ENCODE measurements around the gene SLAMF8. TPM values are rescaled to one million over a fixed set of nuclear protein-coding genes. Genes with fewer than 3 reads are reported as not detected.

The SLAMF8 gene
- polyA plus RNA-seq, 3 donors, result 0.61 to 1.4 (median 0.78) TPM

DNA sequence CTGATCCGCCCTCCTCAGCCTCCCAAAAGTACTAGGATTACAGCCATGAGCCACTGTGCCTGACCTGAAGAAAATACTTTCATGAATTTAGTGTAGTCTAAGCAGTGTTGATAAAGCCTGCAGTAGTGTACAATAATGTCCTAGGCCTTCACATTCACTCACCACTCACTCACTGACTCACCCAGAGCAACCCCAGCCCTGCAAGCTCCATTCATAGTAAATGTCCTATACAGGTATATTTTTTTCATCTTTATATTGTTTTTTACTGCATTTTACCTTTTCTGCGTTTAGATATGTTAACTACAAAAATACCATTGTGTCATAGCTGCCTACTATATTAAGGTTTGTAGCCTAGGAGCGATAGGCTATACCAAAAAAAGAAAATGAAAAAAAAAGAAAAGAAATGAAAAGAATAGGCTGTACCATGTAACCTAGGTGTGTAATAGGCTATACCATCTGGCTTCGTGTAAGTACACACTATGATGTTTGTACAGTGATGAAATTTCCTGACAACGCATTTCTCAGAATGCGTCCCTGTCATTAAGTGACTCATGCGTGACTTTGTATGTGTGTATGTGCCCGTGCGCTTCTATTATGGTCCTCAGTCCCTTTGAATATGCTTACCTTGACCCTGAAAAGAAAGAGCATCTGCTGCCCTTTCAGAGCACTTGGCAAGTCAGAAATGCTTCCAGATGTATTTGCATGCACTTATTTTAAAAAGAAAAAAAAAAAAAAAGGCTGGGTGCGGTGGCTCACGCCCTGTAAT lies 9.2 kb upstream of the SLAMF8 start:
- DNase-seq (ENCODE audit: low read depth in 3 of 3, low spot score in 2 of 3), result no peak

DNA sequence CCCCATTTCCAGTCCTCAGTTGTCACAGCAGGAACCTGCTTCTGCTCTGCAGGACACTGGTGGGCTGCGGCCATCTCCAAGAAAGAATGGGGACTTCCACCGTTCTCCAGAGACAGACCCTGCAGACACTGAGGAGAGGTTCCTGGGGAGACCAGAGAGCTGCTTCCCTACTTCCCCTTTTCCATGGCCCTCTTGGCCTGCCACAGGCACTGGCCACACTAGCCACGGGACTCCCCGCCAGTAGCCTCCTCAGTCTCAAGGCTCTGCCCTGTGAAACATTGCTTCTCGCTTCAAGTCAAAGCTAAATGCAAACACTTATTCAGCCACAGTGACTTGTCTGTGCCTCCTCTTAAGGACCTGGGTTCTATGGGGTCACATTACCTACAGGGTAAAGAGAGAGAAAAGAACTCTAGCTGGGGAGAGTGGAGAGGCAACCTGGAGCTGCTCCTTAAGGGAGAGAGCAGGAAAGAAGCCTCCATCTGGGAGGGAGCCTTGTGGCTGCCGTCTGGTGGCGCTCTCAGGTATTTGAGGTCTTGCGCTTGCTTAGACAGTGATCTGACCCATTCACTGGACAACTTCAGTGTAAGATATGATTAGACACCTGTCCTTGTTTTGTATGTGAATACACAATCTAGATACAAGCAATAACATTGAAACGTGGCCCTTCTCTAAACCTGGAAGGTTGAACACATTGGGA lies 5.4 kb upstream of the SLAMF8 start:
- DNase-seq (ENCODE audit: low read depth in 3 of 3, low spot score in 2 of 3), result no peak

DNA sequence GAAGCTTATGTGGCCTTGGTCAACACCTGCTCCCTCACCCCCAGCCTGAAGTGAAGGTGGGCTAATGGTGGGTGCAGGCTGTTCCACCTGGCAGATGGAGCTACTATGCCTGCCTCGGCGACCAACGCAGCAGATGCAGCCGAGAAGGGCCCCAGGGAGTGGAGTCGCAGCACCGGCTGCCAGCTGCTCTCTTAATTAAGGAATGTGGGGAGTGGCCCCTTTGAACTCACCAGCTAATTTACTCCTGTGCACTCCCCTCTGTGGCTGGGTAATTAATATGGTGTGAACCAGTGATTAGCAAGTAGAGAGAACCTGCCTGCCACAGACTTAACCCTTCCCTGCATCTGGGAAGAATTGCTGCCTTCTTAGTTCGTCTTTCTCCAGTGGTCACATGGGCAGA lies 3.3 kb upstream of the SLAMF8 start:
- DNase-seq (ENCODE audit: low read depth in 3 of 3, low spot score in 2 of 3), result no peak

DNA sequence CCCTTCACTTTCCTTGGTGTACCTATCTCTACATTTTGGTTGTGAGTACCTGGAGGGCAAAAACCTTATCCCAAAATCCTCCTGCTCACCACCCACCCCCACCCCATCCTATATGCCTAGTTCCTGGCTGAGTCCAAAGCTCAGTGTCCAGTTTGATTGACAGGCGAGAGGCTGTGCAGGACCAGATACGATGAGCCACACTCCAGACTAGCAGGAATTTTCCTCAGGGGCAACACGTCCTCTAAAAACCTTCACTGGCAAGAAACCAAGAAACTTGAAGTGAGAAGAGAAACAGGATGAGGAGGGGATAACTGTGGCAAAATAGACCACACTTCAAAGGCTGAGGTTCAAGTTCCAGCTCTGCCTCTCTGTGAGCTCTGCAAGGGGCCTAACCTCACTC lies 1.1 kb upstream of the SLAMF8 start:
- no peak for DNase-seq (ENCODE audit: low read depth in 3 of 3, low spot score in 2 of 3)

DNA sequence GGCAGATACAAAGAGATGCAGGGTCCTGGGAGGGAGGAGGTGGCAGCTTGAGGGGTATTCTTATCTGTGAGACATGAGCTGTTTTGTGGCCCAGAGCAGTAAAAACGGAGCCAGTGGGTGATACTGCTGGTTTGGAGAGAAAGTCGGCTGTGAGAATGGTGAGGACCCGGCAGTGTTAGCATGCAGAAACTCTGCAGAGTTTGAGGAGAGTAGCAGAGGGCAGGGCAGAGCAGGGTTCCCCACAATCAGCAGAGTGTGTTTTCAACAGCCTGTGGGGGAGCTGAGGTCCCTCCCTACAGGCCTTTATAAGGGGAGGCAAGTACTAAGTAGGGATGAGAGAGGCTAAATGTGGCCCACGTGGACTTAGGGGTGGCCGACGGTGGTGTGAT lies 423 bp downstream of the SLAMF8 start:
- DNase-seq (ENCODE audit: low read depth in 3 of 3, low spot score in 2 of 3), result no peak

DNA sequence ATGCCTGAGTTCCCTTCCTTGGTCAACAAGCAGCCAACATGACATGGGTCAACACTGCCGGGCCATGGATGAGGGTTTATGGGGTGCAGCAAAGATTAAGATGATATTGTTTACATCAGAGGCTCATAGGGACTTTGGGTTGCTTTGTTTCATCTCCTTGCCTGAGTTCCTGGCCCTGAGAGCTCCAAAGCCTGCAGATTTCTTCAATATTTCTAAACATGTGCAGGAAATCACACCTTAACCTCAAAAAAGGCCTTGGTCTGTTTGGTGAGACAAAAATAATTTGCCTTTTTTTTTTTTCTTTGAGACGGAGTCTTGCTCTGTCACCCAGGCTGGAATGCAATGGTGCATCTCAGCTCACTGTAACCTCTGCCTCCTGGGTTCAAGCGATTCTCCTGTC lies 876 bp downstream of the SLAMF8 start:
- DNase-seq (ENCODE audit: low read depth in 3 of 3, low spot score in 2 of 3), result no peak

DNA sequence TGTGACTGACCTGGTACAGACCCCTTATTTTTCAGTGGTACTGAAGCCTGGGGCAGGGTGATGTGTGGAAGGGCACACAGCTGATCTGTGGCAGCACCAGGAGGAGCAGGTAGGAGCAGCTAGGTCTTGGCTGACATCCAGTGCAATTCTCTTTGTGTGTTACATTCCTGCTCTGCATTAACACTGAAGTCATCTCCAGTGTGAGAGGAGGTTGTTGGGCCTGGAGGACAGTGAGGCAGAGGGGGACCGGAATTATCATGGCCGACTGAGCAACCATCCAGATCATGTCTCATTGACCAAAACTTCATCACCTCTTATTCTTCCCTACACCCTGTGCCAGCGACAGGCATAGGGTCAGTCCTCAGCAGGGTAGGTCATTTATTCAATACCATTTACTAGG lies 1.5 kb downstream of the SLAMF8 start:
- no peak for DNase-seq (ENCODE audit: low read depth in 3 of 3, low spot score in 2 of 3)

DNA sequence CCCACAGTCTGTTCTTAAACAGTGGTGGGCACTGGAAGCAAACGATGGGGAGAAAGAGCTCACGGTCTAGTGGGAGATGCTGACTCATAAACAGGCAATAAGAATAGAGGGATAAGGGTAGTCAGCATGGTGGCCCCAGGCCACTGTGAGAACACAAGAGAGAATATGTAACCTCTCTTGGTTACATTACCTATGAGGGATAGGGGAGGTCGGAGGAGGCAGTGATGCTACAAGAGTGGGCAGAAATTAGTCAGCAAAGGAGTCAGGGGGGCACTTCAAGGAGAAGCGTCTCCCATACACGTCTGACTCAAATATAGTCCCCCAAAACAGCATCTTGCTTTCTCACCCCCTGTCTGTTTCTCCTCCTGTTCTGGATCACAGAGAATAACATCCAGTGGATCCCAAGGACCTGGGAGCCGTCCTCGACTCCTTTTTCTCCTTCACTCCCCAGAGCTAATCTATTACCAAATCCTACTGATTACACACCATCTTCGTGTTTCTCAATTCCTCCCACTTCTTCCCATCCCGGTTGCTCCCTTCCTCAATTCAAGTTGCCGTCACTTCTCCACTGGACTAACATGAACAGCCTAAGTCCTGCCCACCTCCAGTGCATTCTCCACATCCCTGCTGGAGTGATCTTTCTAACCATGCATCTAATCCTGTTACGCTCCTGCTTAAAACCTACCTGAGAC lies 2.1 kb downstream of the SLAMF8 start:
- DNase-seq (ENCODE audit: low read depth in 3 of 3, low spot score in 2 of 3), result no peak

DNA sequence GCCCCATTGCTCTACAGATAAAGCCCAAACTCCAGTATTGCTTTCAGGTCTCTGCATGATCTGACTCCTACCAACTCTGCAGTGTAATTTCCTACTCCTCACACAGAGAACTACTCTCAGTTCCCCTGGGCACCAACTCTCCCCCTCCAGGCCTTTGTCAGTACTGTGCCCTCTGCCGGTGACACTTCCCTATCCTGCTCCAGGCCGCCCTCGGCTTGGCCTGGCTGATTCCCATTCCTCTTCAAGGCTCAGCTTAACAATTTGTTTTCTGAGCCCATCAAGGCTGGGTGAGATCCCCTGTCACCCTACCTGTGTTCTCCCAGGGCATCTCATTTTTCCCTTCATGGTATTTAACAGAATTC lies 2.6 kb downstream of the SLAMF8 start:
- no peak for DNase-seq (ENCODE audit: low read depth in 3 of 3, low spot score in 2 of 3)

DNA sequence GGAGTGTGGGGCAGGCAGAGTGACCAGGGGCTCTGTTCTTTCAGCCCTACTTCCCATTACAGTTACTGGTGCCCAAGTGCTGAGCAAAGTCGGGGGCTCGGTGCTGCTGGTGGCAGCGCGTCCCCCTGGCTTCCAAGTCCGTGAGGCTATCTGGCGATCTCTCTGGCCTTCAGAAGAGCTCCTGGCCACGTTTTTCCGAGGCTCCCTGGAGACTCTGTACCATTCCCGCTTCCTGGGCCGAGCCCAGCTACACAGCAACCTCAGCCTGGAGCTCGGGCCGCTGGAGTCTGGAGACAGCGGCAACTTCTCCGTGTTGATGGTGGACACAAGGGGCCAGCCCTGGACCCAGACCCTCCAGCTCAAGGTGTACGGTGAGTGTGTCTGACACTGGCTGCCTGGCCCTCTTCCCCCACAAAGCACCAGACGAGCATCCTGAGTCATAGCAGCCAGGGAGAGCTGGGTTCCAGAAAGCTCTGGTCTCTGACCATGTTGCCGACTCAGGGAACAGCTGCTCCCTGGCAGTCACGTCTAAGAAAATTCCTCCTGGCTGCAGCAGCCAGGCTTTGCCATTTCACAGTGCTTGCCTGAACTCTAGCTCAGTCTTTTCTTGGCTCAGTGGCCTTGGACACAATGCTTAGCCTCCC lies 3.3 kb downstream of the SLAMF8 start:
- no peak for DNase-seq (ENCODE audit: low read depth in 3 of 3, low spot score in 2 of 3)

DNA sequence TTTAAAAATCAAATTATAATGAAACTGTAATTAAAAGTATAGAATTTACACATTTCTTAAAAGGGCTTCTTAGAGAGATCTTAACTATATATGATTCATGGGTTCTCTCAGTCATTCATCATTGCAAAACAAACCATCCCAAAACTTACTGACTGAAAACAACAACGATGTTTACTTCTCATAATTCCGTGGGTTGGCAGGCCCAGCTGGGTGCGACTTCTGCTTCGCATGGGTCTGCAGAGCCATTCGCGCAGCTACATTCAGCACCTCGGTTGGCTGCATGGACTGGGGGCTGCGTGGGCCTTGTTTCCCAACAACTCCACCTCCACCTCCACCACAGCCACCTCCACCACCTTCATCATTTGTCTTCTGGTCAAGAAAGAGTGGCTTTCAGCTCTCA lies 4.0 kb downstream of the SLAMF8 start:
- DNase-seq (ENCODE audit: low read depth in 3 of 3, low spot score in 2 of 3), result no peak

DNA sequence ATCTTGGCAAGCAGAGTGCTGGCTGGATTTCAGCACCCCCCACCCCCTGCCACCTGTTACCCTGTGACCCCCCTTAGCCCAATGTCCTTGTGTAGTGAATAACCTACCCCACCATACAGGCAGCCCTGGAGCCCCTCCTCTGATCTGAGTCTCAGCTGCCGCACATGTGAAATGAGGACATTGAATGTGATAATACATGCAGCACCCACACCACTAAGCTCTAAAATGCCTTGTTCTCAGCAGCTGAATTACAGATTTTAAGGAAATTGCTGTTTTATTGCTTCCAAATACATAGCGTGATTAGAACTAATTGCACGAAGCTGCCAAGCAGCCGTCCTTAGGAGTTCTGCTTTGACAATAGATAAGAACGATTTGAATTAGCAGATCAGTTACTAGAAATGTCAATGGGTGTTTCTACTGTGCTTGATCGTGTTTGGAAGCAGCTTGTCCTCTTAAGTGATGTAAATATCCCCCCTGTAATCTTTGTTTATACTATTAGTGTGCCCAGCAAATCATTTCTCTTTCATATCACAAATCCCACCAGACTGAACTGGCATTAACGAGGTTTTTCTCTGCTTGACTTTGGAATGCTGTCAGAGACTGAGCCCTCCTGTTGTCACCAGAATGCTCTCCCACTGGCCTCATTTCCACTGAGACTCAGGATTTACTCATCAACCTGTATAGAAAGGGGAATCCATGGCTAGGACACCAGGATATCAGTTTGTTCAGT lies 4.9 kb downstream of the SLAMF8 start:
- no peak for DNase-seq (ENCODE audit: low read depth in 3 of 3, low spot score in 2 of 3)

DNA sequence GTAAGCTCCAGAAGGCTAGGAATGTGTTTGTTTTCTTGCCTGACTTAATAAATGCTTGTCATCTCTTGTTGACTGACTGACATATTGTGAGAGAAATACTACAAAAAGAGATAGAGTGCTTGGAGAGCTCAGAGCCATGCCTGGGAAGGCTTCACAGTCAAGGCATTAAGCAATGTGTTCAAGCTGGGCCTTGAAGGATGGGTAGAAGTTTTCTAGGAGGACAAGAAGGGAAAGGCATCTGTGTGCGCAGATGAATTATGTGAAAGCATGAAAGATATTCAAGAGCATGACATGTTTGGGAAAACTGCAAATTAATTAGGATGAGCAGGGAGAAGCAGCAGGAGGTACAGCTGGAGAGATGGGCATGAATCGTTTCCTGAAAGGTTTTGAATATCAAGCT lies 5.6 kb downstream of the SLAMF8 start:
- DNase-seq (ENCODE audit: low read depth in 3 of 3, low spot score in 2 of 3), result no peak

DNA sequence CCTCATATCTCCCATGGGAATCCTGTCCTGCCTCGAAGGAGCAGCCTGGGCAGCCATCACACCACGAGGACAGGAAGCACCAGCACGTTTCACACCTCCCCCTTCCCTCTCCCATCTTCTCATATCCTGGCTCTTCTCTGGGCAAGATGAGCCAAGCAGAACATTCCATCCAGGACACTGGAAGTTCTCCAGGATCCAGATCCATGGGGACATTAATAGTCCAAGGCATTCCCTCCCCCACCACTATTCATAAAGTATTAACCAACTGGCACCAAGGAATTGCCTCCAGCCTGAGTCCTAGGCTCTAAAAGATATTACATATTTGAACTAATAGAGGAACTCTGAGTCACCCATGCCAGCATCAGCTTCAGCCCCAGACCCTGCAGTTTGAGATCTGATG lies 8.7 kb downstream of the SLAMF8 start:
- DNase-seq (ENCODE audit: low read depth in 3 of 3, low spot score in 2 of 3), result no peak

DNA sequence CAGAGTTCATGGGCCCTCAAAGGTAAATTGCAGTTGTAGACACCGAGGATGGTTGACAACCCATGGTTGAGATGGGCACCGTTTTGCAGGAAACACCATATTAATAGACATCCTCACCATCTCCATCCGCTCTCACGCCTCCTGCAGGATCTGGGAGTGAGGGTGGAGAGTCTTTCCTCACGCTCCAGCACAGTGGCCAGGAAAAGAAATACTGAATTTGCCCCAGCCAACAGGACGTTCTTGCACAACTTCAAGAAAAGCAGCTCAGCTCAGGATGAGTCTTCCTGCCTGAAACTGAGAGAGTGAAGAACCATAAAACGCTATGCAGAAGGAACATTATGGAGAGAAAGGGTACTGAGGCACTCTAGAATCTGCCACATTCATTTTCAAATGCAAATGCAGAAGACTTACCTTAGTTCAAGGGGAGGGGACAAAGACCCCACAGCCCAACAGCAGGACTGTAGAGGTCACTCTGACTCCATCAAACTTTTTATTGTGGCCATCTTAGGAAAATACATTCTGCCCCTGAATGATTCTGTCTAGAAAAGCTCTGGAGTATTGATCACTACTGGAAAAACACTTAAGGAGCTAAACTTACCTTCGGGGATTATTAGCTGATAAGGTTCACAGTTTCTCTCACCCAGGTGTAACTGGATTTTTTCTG lies 9.3 kb downstream of the SLAMF8 start:
- no peak for DNase-seq (ENCODE audit: low read depth in 3 of 3, low spot score in 2 of 3)

DNA sequence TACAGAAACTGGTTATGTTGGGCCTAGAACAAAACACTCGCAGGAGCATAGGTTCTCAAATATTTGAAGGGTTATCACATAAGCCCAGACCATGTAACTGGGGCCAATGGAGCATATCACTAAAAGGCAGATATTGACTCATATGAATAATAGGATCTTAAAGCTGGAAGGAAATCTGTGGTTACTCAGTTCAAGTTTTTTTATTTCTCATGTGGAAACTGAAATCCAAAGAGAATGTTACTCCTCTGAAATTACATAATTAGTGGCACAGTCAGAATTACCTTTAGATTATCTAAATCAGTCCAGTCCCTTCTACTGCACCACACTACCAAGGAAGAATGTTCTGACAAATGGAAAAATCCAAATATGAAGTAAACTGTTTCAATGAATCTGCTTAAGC lies 12.0 kb downstream of the SLAMF8 start:
- no peak for DNase-seq (ENCODE audit: low read depth in 3 of 3, low spot score in 2 of 3)

DNA sequence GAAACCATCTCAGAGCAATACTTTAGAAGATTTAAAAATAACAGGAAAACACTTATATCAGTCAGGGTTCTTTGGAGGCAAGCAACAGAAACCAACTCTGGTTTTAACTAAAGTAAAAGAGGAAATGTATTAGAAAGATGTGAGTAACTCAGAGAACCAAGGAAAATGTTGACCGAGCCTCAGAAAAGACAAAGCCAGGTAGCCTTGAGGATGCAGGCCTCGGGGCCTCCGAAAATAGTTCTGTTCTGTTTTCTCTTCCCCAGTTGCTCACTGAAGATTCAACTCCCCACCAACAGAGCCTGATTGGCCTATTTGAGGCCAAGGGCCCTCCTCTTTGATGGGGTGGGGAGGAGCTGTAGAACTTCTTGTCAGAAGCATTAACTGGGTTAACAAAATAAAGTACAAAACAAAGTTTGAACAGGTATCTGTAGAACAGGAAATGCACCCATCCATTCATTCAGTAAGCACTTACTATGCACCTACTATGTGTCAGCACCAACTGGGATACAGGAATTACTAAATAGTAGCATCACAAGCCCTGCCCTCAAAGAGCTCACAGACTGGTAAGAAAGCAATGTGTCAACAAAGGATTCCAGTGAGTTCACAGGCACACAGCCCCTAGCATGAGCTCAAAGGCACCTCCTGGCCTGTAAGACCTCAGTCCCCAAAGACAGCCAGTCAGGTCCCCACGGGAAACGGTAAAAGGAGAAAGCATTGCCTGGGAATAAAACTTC lies 12.6 kb downstream of the SLAMF8 start:
- no peak for DNase-seq (ENCODE audit: low read depth in 3 of 3, low spot score in 2 of 3)

DNA sequence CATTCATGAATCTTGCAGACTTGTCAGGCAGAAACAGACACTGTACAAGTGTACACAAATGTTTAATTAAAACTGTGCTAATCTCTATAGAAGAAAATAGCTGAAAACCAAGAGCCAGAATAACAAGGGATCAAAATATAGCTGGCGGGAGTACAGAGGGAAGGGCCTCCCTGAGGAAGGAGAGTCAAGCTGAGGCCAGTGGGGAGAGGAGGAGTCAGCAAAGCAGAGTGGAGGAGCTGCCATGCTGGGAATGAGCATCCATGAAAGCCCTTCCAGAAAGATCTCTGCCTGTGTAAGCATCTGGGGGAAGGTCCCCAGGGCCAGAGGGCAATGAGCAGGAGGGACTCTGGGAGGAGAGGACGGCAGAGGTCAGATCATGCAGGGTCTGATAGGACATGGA lies 15.1 kb downstream of the SLAMF8 start:
- no peak for DNase-seq (ENCODE audit: low read depth in 3 of 3, low spot score in 2 of 3)

DNA sequence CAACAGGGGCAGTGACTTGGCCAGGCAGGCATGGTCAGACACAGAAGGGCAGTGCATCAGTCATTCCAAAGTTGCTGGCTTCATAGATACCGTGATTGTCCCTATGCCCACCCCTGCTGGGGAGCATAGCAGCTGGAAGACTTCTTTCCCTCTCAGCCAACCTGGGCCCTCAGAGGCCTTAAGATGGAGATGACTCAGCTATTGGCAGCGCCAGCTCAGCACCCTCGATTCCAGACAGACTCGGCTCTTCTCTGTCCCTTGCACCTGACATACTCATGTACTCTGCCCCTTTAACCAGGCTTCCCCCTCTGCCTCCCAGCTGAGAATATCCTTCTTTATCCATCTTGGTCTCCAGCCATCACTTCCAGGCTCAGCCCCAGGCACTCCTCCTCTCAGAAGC lies 16.8 kb downstream of the SLAMF8 start:
- DNase-seq (ENCODE audit: low read depth in 3 of 3, low spot score in 2 of 3), result no peak
